GM12875 (cell line): Measurements from ENCODE around the gene BMPER.

Experiments used
- H3K4me3 ChIP-seq: one replicate; pipeline ENCODE4 v1.5.1; 2011; ENCODE audit warnings: low read depth, low read length, control low read depth
- CTCF ChIP-seq: IDR thresholded peaks from 2 replicates; pipeline ENCODE4 v1.5.1; 2011; ENCODE audit warnings: low read depth, mild to moderate bottlenecking, control low read depth, inconsistent platforms, low read length, moderate library complexity, borderline replicate concordance; ENCODE audit not compliant: insufficient read depth

BMPER gene

GRCh38 chr7:33909755-33910154 is 4.4 kb downstream of the BMPER start:
- TF ChIP-seq CTCF, result no peak
- no peak overlapping the region for H3K4me3 ChIP-seq

- H3K4me3 ChIP-seq, result no peak overlapping the region
- no peak for TF ChIP-seq CTCF
Measured at GRCh38 chr7:33910756-33911155, 5.4 kb downstream of the BMPER start.

- TF ChIP-seq CTCF, result no peak
- no peak overlapping the region for H3K4me3 ChIP-seq
Measured at GRCh38 chr7:33916357-33917081, 11.2 kb downstream of the BMPER start.

GRCh38 chr7:33917661-33918060 is 12.3 kb downstream of the BMPER start:
- TF ChIP-seq CTCF, result no peak
- H3K4me3 ChIP-seq, result no peak overlapping the region

GRCh38 chr7:33918438-33919143 is 13.3 kb downstream of the BMPER start:
- TF ChIP-seq CTCF, result no peak
- H3K4me3 ChIP-seq, result no peak overlapping the region

- no peak overlapping the region for H3K4me3 ChIP-seq
- TF ChIP-seq CTCF, result no peak
Measured at GRCh38 chr7:33919449-33919848, 14.1 kb downstream of the BMPER start.

- H3K4me3 ChIP-seq, result no peak overlapping the region
- no peak for TF ChIP-seq CTCF
Measured at GRCh38 chr7:33921216-33921938, 16.0 kb downstream of the BMPER start.
